Measurements from ENCODE around the gene SLC26A6.

Gene SLC26A6

DNA sequence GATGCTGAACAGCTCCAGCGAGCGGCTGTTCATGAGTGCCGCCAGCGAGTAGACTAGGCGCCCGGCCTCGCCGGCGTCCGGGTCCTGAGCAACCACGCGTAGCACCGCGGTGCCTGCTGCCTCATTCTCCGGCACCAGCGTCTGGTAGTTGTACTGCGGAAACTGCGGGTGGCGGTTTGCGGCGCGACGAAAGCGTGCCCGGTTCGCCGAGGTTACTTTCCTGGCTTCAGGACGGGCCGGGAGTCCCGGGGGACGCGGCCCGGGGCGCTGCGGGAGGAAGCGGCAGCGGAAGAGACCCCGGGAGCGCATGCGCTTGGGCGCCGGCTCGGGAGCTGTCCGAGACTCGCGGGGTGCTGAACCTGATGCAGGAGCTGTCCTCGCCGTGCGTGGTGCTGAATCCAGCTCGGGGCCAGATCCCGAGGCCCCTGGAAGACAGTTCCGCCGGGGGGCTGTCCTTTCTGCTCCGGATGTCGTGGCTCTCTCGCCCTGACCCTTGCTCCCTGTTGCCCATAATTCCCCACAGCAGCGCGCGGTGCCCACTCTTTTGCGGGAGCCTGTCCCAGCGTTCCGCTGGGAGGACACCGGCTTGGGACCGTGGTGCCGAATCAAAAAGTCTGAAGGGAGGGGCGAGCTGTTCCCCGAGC is 26.4 kb upstream of the SLC26A6 start:
- peak; percentile 72 for DNase-seq (ENCODE audit: low read depth)

DNA sequence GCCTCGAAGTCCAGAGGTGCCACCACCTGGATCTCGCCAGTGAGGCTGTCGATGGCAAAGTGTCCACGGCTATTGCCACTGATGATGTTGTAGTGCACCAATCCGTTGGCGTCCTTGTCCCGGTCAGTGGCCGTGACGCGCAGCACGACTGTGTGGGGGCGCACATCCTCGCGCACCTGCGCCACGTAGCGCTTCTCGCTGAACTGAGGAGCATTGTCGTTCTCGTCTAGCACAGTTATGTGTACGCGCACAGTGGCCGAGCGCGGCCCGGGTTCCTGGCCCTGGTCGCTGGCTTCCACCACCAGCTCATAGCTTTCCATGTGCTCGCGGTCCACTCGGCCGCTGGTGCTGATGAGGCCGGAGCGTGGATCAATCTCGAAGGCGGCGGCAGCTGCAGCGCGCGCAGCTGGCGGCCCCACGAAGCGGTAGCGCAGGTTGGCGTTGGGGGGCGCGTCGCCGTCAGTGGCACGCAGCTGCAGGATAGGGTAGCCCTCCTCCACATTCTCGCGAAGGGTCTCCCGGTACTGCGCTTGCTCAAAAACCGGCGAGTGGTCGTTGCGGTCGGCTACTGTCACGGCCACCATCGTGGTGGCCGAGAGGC is 25.6 kb upstream of the SLC26A6 start:
- DNase-seq (ENCODE audit: low read depth): no peak

DNA sequence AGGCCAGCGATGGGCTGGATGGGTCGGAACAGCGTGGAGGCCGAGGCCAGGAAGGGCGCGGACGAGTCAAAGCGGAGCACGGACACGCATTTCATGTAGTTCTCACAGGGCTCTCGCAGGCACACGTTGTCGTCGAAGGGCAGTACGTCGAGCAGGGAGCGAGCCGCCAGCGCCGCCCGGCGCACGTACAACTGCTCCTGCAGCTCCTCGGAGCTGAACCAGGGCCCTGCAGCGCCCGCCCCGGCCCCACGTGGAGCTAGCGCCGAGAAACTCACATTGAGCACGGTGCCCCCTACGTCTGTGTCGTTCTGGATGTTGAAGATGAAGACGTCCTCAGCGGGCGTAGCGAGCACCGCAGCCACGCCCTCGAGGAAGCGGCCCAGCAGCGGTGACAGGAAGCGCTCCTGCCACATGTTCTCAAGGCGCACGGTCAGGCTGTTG is 21.6 kb upstream of the SLC26A6 start:
- no peak for DNase-seq (ENCODE audit: low read depth)

DNA sequence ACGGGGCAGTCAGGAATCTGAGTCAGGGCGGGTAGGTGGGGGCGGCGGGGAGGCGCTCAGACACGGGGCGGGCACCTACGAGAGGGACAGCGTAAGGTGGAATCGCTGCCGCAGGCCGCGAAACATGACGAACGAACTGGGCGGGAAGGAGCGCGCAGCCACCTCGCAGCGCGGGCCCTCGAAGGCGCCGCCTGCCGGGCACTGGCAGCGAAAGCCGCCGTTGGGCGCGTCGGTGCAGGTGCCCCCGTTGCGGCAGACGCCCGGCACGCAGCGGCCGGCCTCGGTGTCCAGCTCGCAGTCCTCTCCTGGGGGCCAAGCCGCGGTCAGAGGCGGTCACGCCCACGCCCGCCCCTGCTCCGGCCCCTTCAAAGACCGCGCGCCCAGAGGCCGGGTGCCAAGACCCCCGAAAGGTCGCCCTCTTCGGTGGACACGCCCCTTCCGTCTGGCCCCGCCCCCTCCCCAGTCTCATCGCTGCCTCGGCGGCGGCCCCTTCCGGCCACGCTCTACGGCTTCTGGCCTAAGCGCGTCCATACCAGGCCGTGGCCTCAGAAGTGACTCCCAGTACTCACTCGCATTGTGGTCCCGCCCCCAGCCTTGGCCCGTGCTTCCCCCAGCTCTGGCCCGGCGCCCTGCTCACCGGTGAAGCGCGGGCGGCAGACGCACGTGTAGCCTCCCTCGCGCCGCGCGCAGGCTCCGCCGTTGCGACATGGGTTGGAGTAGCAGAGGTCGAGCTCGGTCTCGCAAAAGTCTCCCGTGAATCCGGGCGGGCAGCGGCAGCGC is 21.0 kb upstream of the SLC26A6 start:
- peak; percentile 66 for DNase-seq (ENCODE audit: low read depth)

DNA sequence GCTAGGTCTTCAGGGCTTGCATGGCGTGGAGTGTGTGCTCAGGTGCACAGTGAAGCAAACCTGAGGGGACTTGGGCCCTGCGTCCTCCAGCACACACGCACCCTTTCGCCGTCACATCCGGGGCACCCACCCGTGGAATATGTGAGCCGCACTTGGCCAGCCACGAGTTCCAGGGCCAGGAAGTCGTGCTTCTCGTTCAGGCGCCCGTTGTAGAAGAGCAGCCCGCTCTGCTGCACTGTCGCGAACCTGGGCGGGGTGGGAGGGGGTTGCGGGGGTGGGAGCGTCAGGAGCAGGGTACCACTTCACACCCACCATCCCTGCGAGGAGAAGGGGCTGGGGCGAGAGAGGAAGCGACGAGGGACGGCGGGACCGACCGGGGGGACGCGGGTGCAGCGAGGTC is 20.3 kb upstream of the SLC26A6 start:
- no peak for DNase-seq (ENCODE audit: low read depth)

DNA sequence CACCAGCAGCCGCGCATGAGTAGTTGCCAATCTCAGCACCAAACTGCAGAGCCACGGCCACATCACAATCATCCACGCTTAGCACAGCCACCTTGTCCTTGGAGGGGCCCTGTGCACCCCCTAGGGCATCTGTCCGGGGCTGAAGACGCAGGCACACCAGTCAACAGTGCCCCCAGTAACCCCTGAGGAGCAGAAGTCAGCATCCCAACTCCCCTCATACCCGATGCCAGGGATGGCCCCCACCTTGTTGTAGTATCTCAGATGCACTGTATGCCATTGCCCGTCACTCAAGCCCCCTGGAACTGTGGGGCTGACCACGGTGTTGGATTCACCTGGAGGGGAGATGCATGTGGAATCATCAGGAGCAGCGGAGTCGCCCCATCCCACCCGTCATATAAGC is 19.8 kb upstream of the SLC26A6 start:
- DNase-seq (ENCODE audit: low read depth): no peak

DNA sequence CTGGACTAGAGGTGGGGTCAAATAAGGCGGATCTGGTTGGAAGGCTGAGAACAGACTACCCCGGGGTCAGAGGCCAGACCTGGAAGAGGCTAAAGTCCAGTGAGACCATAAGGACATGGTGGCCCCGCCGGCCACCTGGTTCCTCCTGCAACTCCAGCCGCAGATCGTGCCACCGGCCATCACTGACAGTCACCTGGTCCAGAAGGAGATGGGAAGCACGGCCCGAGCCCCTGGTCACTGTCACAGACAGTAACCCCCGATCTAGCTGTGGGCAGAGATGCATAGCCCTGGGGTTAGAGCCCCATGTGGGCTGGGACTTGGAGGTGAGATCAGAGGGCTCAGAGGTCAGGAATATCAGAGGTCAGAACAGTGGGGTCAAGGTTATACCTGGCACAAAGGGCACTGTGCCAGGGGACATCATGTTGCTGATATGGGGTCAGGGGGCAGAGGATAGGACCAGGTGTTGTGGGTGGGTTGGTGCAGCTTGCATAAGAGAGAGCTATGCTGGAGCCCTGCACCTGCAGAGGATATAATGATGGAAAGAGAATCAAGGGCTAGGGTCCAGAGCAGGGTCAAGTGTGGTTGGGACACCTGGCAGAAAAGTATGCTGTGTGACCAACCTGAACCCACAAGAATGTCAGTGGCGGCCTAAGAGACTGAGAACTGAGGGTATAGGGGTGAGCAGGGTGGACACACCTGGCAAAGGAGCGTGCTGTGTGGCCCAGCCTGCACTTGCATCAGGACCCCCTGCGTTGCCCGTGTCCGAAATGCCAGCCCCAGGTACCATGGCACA is 17.9 kb upstream of the SLC26A6 start:
- DNase-seq (ENCODE audit: low read depth): no peak

DNA sequence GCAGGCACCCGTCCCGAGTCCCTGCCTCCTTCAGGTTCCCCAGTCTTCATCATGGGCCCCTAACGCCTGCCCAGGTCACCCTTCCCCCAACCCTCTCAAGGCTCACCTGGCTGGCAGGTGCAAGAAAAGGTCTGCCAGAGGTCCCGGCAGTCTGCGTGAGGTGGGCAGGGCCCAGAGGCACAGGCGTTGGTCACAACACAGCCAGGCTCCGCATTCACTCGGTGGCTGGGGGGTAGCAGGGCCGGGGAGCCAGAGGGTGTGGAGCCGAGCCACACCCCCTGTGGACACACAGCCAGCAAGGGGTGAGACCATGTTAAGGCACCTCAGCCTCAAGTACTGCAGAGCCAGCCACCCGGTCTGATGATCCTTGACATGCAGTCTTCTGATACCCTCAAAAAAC is 16.5 kb upstream of the SLC26A6 start:
- no peak for DNase-seq (ENCODE audit: low read depth)

DNA sequence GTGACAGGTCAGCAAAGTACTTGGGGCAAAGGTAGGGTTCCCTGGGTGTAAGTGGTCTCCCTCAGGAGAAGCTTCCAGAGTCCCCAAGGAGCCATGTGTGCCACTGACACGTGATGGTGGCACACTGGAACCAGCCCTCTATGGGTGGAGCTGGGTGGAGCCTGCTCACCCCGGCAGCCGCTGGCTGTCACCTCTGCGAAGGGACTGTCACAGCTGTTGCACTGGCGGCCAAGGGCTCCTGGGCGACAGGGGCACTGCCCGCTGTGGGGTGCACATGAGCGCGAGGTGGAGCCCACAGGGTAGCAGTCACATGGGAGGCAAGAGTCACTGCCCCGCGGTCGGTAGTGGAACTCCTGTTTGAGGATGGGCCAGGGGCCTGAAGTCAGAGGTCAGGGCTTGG is 15.5 kb upstream of the SLC26A6 start:
- no peak for DNase-seq (ENCODE audit: low read depth)

DNA sequence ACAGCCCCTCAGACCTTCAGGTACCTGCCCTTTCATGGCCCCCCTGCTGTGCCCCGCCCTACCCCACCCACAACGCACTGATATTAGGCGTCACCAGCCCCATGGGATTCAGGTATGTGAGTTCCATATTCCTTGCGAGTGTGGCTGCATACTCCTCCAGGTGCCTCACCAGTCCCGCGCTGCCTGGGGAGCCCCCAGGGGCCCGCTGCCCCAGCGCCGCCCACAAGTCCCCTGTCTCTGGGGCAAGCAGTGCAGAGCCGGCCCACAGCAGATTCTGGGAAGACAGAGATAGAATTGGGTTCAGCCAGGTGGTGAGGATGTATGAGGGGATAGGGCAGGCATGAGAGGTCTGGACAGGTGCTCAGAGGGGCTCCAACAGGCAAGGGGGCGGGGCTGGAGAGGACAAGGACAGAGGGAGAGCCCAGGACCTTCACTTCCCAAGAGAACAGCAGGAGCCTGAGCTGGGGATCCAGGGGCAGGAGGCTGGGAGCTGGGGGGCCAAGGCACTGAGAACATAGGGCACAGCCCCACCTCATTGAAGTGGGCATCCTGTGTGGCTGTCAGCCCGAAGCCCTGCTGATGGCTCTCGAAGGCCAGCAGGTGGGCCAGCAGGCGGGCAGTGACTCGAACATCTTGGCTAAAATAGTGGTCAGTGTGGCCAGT is 13.1 kb upstream of the SLC26A6 start:
- no peak for DNase-seq (ENCODE audit: low read depth)

DNA sequence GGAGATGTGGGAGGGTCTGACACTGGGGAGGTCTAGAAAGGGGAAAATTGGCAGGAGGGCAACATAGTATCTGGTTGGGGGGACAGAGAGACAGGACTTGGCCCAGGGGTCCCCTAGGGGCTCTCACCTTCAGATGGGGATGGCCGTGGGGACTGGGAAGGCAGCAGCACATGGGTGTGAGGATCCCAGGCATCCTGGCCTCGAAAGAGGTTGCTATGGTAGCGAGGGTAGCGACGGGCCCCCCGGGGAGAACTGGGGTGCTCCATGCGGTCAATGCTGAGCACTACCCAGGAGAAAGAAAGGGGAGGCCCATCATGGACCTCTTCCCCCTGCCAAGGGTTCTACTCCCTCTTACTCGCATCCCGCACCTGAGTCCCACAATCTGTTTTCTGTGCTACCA is 12.5 kb upstream of the SLC26A6 start:
- no peak for DNase-seq (ENCODE audit: low read depth)

DNA sequence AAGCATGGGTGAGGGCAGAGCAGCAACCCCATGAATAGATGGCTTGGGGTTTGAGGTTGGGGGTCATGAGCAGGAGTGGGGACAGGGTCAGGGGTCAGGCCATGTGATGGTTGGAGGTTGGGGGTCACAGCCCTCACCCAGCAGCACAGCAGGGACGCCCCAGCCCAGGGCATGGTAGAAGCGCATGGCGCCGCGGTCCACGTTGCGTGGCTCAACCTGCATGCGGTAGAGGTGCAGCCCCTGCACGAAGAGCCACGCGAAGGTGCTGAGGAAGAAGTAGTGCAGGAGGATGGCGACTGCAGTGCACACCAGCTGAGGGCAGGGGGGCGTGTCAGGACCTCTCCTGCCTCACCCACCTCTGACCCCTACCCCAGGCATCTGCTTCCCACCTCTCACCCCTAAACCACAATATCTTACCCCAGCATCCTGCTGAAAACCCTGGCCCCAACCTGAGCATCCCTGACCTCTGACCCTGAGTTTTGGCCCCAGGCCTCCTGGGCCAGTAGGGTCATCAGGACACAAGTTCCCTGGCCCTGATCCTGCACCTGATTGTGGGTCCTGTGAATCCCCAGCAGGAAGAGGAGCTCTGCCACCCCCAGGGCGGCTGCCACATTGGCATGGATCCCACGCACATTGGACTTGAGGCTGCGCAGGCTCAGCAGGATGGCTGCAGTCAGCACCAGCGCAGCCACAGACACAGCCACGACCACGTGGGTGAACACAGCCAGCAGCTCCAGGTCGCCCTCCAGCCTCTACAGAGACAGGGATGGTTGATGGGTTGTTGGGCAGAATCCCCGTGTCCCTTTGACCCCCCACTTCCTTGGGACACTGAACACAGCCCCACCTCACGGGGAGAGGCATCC is 9.9 kb upstream of the SLC26A6 start:
- DNase-seq (ENCODE audit: low read depth): no peak

DNA sequence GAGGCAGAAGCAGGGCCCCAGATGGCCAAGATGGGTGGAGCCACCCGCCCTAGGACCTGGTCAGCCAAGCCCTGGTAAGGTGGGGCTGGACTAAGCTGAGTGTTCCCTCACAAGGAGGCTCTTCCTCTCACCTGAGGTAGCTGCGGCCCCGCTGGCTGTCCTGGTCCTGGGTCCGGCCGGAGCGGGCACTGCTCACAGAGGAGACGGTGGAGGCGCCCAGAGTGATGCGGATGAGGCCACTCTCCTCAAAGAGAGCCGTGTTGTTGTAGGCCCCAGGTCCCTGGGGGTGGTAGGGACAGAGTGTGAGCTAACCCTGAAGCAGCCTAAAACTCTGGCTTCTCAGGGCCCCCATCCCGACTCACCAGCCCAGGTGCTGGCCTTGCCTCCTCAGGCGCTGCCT is 7.3 kb upstream of the SLC26A6 start:
- no peak for DNase-seq (ENCODE audit: low read depth)

DNA sequence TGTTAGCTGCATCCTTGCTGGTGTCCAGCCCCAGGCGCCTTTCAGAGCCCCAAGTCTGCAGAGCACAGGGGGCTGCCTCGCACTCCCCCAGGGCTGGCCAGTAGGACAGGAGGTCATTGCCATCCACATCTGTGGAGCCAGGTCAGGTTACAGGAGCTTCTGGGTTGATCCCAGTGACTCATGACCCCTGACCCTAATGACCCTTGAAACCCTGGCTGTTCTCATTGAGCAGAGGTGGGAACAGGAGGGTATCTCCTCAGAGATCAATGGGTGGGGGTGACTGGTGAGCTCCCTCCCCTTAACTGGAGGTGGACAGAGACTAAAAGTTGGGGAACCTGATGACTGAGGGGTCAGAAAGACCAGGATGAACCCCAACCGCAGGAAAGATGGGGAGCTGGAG is 6.1 kb upstream of the SLC26A6 start:
- DNase-seq (ENCODE audit: low read depth): no peak

DNA sequence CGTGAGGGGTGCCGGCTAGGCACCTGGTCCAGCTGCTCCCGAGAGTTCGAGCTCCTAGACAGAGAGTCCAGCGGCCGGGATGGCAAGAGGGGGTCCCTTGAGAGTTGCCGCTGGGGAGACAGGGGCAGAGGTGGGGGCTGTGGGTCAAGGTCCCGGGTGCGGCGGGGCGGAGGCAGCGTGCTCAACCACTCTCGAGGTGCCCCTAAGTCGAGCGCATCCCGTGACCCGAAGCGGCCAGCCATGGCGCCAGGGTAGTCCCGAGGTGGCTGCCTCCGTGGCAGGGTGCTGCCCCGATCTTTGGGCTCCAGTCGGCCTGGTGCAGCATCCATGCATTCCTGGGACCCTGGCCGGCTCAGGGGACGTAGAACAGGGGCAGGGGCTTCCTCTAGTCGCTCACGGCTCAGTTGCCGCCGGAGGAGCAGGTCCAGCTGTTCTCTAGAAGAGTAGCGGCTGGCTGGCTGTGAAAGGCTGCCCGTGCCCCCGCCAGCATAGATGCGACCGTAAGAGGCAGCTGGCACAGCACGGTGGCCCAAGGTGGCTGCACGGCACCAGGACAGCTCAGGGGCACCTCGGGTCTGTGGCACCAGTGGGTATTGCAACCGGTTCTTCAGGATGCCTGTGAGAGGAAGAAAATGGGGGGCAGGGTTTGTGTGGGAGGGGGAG is 4.8 kb upstream of the SLC26A6 start:
- no peak for DNase-seq (ENCODE audit: low read depth)

DNA sequence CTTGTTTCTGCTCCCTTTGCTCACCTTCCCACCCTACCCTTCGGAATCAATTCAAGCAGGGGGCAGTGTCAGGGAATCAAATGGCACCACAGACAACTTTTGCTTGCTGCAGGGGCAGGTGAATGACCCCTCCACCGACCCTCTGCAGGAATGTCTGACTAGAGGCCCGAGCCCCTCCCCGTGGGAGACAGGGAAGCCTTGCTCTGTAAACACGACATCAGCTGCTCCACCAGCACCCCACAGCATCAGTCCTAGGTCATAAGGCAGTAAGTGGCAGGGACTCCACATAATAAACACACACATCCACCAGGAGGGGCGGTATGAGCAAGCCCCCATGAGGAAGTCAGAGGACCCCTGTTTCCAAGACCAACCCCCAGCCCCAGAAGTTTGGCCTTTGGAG is 2.0 kb upstream of the SLC26A6 start:
- no peak for DNase-seq (ENCODE audit: low read depth)

DNA sequence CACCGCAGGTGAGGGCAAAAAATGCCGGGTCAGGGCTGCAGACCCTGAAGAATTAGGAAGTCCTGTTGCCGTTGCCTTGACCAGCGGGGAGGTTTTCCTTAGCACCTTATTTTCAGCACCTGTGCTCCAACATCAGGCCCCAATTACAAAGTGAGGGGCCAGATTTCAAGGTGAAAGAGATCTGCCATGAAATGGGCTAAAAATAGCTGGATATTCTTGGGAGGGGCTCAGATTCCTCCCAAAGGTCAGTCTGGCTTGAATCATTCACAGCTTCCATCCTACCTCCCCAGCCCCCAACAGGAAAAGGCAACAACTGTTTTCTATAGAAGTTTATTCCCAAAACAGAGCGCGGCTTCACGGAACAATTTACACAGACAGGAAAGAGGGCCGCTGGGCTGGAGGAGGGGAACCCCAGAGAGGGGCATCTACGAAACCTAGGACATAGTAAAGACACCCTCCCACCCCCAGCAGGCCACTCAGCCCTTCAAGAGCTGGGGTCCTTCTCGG is 941 bp upstream of the SLC26A6 start:
- no peak for DNase-seq (ENCODE audit: low read depth)

DNA sequence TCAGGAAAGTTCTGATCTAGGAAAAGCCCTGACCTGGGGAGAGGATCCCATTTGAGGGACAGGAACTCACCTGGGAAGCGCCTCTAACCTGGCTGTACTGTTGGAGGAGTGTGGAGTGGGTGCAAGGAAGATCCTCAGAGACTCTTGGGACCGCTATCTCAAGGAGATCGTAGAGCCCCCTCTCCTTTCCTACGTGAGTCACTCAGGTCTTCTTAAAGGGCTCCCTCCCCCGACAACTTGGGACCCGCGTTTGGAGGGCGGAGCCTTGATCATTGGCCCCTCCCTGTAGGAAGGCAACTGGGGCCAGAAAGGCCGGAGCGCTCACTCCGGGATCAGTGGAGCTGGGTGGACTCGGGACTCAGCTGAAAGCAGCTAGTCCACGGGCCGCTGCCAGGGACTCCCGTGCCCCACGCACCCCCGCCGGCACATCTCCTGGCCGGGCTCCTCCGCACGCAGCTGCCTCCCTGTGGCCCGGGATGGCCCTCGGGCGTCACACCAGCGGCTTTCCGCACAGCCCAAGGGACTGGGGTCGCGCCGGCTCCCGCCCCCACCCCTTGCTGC is 520 bp downstream of the SLC26A6 start:
- no peak for DNase-seq (ENCODE audit: low read depth)

DNA sequence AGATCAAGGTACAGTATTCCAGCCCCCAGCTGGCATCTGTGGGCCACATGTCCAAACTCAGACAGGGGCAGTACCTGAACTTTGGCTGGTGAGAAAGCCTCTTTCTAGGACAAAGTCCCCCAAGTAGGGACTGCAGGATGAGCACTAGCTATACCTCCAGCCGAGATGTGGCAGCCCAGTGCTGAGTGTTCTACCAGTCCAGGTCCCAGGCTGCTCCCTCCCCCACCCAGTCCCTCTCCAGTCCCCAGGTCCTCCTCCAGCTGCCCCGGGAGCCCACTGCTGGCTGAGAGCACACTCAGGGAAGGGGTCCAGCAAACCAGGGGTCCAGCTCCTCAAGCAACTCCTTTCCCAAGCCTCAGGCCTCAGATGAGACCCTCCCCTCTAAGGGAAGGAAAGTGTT is 1.5 kb downstream of the SLC26A6 start:
- DNase-seq (ENCODE audit: low read depth): no peak

DNA sequence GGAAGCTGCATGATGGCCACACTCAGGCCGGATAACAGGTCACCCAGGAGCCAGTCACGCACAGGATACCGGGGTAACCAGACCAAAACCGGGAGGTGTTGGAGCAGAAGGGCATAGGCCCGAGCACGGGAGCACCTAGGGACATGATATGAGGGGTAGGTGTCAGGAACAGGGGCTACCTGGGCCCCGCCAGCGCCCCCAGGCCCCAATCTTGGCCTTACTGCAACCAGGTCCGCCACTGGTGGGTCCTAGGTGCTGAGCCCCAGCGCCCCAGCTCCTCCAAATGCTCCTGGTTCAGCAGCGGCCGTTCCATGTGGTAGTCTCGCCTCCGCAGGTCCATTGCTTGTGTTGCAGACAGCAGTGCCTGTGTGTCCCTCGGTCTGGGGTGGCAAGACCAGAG is 2.0 kb downstream of the SLC26A6 start:
- no peak for DNase-seq (ENCODE audit: low read depth)
